T-helper 17 cell (primary cell): ENCODE measurements around the gene TMIGD1. TPM values are rescaled to one million over a fixed set of nuclear protein-coding genes. Genes with fewer than 3 reads are reported as not detected.

Source experiments
- ATAC-seq: fragments of 150-1000 bp; cut with Tn5 transposase; 2 replicates; pipeline ENCODE4 v1.10.0; 2021; ENCODE audit warnings: mild to moderate bottlenecking, moderate library complexity
- DNase-seq, 3 donors: peaks; one replicate each; pipeline versions ENCODE4 v3.0.0 to v3.0.0-alpha.2; 2020 to 2021
- H3K9me3 ChIP-seq: one replicate; pipeline ENCODE4 v1.7.0; 2013; ENCODE audit warnings: low read length, mild to moderate bottlenecking; ENCODE audit not compliant: control insufficient read depth, poor library complexity, severe bottlenecking
- H3K27ac Mint-ChIP-seq: one replicate; pipeline ENCODE4 v1.8.0; 2022; ENCODE audit warnings: mild to moderate bottlenecking, moderate library complexity, mixed read lengths
- H3K27me3 Mint-ChIP-seq: one replicate; pipeline ENCODE4 v1.8.0; 2022; ENCODE audit warnings: mixed read lengths
- H3K36me3 Mint-ChIP-seq: one replicate; pipeline ENCODE4 v1.8.0; 2022; ENCODE audit warnings: low read depth, mixed read lengths
- H3K4me1 Mint-ChIP-seq: one replicate; pipeline ENCODE4 v1.8.0; 2022; ENCODE audit warnings: mild to moderate bottlenecking, mixed read lengths
- H3K4me3 Mint-ChIP-seq: one replicate; pipeline ENCODE4 v1.8.0; 2022; ENCODE audit warnings: mild to moderate bottlenecking, moderate library complexity, mixed read lengths
- total RNA-seq, 4 donors: library from RNA in 2 of 4; stranded (reverse) in 2 of 4; gene quantifications; one replicate each; pipeline ENCODE4 v1.2.3 and lab custom pipeline; 2022 to 2026

The TMIGD1 gene
- total RNA-seq, 2 donors from 2014 or later, result not detected

DNA sequence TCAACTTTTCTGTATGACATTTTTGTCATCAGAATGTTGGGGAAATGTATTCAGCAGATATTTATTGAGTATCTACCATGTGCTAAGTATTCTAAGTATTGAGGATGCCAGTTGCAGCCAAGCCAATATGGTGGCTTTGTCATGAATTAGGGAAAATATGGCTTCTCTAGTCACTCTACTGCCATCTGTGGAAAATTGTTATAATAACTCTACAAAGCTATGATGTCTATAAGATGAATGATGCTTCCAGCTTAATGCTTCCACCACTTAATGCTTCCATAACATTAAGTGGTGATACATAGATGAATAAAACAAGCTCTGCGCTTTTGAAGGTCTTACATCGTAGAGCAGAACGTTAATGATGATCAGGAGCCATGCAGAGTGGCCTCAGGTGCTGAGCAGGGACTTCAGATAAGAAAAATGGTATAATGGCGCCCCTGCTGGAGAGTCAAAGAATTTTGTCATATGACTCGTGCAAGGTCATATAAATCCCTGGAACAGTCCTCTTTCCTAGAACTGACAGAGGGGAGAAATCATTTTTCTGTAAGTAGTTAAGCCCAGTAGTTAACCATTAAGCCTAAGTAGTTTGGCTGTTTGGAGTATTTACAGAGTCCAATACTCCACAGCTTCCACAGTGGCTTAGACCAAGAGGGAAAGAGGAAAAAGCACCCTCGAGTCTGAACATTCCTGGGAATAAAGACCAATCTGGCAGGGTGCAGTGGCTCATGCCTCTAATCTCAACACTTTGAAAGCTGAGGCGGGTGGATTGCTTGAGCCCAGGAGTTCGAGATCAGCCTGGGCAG is 2.7 kb upstream of the TMIGD1 start:
- no peaks in the 10 kb centered on the region for H3K9me3 ChIP-seq
- Mint-ChIP-seq H3K27ac (no peak overlapping the region), H3K36me3 (no peaks in the 10 kb centered on the region), H3K4me3 (no peak overlapping the region), H3K27me3 (no peaks in the 10 kb centered on the region), H3K4me1 (peaks cover 28% of the 10 kb centered on the region)
- ATAC-seq, result peak; percentile 43
- peak; percentile 33 to 54 (median 37) for DNase-seq

DNA sequence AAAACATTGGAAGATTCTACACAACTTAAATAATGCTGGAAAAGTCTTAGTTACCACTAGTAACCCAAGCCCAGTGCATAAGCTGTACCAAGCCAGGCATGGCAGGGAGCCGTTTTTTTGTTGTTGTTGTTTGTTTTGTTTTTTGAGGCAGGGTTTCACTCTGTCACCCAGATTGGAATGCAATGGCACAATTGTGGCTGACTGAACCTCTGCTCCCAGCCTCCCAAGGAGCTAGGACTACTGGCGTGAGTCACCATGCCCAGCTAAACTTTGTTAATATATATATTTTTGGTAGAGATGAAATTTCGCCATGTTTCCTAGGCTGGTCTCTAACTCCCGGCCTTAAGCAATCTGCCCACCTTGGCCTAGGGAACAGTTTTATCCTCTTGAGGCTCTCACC is 564 bp upstream of the TMIGD1 start:
- DNase-seq (no peak), ATAC-seq (no peak)
- H3K4me3 Mint-ChIP-seq, result no peak overlapping the region
- peaks cover 34% of the 10 kb centered on the region for H3K4me1 Mint-ChIP-seq
- H3K9me3 ChIP-seq, result no peaks in the 10 kb centered on the region
- no peaks in the 10 kb centered on the region for H3K27me3 Mint-ChIP-seq
- H3K27ac Mint-ChIP-seq, result peak overlapping the region; percentile 98
- H3K36me3 Mint-ChIP-seq, result no peaks in the 10 kb centered on the region

DNA sequence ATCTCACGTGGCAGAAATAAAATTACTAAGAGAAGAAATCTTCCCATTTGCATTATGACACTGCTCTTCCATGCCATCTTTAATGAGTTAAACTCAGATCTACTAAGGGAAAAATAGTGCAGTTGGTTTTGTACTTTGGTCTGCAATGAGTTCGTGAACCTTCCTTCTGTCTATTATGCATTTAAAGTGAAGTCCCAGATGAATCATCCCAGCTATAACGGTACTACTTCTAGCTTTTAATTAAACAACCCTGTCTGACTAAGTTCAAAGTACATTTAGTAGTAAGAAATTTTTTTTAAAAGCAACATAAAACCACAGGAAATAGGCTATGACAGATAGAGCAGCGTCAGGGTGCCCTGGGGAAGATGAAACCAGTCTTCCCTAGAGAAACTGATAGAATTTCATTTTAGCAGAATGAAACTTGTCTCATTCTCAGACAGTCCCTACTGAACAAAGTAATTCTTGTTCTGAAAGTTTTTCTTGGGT is 1.8 kb downstream of the TMIGD1 start:
- Mint-ChIP-seq H3K27ac (peak overlapping the region; percentile 98), H3K4me3 (peak overlapping the region; percentile 78), H3K4me1 (peaks cover 41% of the 10 kb centered on the region), H3K27me3 (no peaks in the 10 kb centered on the region), H3K36me3 (no peaks in the 10 kb centered on the region)
- DNase-seq (peak in 2 of 3 donors; percentile 29 to 30), ATAC-seq (peak; percentile 93)
- H3K9me3 ChIP-seq, result no peaks in the 10 kb centered on the region

DNA sequence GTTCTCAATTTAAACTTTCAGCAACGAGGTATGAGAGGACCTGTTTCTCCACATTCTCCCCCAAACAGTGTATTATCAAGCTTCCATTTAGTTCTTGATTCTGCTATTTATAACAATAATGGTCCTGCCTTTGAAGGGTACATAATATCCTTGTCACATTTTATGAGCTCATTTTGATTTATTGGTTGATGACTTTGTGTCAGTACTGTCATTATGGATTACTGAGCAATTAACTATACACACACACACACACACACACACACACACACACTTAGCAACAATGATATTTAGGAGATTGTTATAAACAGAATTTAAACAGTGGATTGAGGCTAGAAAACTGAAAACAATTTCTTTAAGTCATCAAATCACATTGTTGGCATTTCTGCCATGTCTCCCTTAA is 7.0 kb downstream of the TMIGD1 start:
- DNase-seq (no peak), ATAC-seq (no peak)
- Mint-ChIP-seq H3K27ac (no peak overlapping the region), H3K4me1 (peaks cover 45% of the 10 kb centered on the region), H3K4me3 (no peak overlapping the region), H3K36me3 (no peaks in the 10 kb centered on the region), H3K27me3 (no peaks in the 10 kb centered on the region)
- no peaks in the 10 kb centered on the region for H3K9me3 ChIP-seq

DNA sequence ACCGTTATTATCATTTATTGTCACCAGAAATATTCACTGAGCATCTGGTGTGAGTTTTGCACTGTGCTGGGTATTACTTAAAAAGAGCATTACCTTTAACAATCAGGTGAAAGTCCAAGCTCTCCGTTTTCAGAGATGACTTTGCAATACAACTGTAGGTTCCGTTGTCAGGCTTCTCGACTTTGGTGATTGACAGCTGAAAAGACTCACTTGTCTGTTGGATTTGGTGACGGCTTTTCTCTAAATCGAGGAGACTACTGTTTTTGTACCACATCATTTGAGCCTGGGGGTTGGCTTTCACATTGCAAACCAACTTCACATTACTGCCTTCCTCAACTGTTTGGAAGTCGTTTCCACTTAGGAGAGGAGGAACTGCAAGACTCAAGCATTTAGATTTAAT is 9.1 kb downstream of the TMIGD1 start:
- no peak for ATAC-seq
- H3K4me3 Mint-ChIP-seq, result no peak overlapping the region
- DNase-seq, result no peak
- H3K9me3 ChIP-seq, result no peaks in the 10 kb centered on the region
- peak overlapping the region; percentile 90 for H3K27ac Mint-ChIP-seq
- H3K27me3 Mint-ChIP-seq, result no peaks in the 10 kb centered on the region
- peaks cover 36% of the 10 kb centered on the region for H3K4me1 Mint-ChIP-seq
- no peaks in the 10 kb centered on the region for H3K36me3 Mint-ChIP-seq

DNA sequence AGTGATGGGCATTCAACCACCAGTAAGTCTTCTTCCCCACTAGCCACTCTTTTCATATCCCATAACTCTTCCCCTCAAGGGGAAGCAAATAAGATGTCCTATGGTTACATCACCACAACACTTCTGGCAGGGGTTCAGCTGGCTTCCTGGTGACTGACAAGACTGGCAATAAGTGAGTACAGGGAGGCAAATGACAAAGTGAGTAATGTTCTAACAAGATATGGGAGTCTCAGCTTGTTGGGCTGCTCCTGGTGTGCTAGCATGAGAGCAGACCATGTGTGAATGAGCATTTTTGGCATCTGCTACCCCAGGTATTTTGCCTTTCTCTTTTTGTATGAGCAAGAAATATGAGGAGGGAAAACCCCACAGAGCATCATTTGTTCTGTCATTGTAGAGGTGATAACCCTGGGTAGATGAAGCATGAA is 9.9 kb downstream of the TMIGD1 start:
- Mint-ChIP-seq H3K36me3 (peaks cover 3% of the 10 kb centered on the region), H3K4me1 (peaks cover 32% of the 10 kb centered on the region), H3K27me3 (no peaks in the 10 kb centered on the region), H3K27ac (peak overlapping the region; percentile 90), H3K4me3 (peak overlapping the region; percentile 82)
- ATAC-seq, result peak; percentile 67
- no peaks in the 10 kb centered on the region for H3K9me3 ChIP-seq
- DNase-seq, result no peak

DNA sequence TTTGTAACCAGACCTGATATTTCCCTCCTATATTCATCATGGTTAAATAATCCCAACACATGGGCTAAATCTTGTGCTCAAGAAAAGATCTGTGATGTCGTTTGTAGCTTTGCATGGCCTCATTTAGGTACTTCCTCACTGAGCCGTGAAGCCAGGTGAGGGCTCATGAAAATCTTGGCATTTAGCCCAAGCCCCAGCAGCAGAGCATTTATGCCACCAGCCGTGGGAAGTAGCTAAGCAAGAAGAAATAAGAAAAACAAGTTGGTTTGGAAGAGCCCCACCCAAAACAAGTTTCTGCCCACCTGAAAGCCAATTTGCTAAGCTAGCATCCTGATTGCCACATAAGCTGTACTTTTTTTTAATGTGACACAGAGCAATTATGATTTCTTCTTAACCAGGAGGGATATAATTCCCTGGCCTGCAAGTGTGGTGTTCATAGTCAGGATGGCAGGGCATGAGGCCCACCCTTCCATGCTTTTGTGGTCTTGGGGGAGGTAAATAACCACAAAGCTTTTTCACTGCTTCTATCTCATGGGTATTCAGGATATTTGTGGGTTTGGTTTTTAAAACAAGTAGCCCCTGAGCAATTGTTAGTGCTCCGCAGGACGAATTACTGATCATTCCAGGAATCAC is 10.5 kb downstream of the TMIGD1 start:
- DNase-seq (peak; percentile 15 to 53 (median 43)), ATAC-seq (peak; percentile 88)
- H3K36me3 Mint-ChIP-seq, result peaks cover 3% of the 10 kb centered on the region
- H3K27ac Mint-ChIP-seq, result peak overlapping the region; percentile 90
- H3K27me3 Mint-ChIP-seq, result no peaks in the 10 kb centered on the region
- H3K9me3 ChIP-seq, result no peaks in the 10 kb centered on the region
- peaks cover 30% of the 10 kb centered on the region for H3K4me1 Mint-ChIP-seq
- peak overlapping the region; percentile 82 for H3K4me3 Mint-ChIP-seq

DNA sequence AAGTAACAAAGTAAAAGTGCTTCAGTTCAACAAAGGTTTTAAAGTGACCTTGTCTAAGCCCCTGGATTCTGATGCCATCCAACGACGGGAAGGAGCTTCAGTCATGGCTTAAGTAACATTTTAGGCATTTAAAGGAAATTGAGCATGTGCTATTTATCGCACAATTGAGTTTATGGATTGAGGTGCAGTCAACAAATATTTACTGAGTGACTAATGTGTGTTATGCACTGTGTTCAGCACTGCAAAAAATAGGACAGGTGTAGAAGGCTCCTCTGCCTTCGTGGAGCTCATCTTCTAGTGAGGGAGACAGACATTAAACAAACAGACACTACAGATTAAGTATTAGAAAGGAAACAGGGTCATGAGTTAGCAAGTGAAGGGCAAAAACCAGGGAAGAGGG is 12.5 kb downstream of the TMIGD1 start:
- ATAC-seq (no peak), DNase-seq (no peak)
- Mint-ChIP-seq H3K27ac (no peak overlapping the region), H3K36me3 (peaks cover 3% of the 10 kb centered on the region), H3K4me3 (no peak overlapping the region), H3K4me1 (peaks cover 35% of the 10 kb centered on the region), H3K27me3 (no peaks in the 10 kb centered on the region)
- no peaks in the 10 kb centered on the region for H3K9me3 ChIP-seq

DNA sequence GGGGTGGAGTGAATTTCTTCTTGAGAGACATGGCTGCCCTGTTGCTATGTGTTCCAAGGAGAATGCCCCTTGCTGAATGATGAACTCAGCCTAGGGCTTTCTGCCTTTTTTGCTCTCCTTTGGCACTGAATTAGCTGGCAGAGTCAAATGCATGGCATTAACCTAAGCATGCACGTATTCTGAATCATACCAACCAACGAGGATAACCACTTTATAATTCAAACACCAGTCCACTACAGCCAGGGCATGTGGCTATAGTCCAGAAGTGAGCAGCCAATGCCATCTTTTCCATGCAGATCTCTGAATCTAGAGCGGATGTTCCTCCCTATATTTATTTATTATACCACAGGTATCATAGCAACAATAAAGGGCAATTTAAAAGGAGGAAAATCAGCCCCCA is 15.7 kb downstream of the TMIGD1 start:
- H3K36me3 Mint-ChIP-seq, result peaks cover 3% of the 10 kb centered on the region
- H3K4me1 Mint-ChIP-seq, result peaks cover 19% of the 10 kb centered on the region
- DNase-seq, result no peak
- no peaks in the 10 kb centered on the region for H3K27me3 Mint-ChIP-seq
- ATAC-seq, result no peak
- H3K9me3 ChIP-seq, result no peaks in the 10 kb centered on the region
- H3K4me3 Mint-ChIP-seq, result no peak overlapping the region
- no peak overlapping the region for H3K27ac Mint-ChIP-seq

DNA sequence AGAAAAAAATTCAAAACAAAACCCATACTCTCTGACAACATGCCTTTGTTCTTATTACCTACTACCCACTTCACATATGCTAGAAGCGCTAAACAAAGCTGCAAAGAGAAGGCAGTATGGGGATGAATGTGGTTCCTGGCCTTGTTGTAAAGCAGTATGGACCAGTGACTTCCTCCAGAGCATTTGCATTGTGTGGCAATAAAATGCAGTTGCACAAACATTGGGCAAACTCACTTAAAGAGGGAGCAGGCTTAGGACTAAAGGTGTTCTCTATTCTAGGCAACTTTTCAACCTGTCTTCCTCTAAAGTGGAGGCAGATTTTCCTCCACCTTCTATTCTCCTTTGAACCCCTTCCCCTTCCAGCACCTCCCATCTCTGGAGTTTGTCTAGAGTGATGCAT is 17.1 kb downstream of the TMIGD1 start:
- H3K36me3 Mint-ChIP-seq, result peaks cover 3% of the 10 kb centered on the region
- no peaks in the 10 kb centered on the region for H3K9me3 ChIP-seq
- no peaks in the 10 kb centered on the region for H3K27me3 Mint-ChIP-seq
- DNase-seq (no peak), ATAC-seq (no peak)
- no peak overlapping the region for H3K27ac Mint-ChIP-seq
- peaks cover 18% of the 10 kb centered on the region for H3K4me1 Mint-ChIP-seq
- H3K4me3 Mint-ChIP-seq, result no peak overlapping the region

DNA sequence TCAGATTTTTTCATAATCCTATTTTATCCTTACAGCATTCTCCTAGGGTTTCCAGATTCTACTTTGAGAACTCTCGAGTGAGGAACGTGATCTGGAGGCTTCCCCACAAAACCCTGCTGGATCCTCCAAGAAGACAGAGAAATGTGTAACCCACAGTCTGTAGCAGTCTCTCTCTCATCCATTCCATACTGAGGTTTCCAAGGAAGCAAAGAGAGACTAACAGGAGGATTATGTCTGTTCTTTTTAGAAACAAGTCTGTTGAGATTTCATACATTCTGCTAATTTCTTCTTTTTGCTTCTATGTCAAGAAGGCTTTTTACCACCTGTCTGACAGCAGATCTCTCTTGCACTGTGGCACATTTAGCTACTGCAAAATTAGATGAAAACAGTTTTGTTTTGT is 18.8 kb downstream of the TMIGD1 start:
- H3K36me3 Mint-ChIP-seq, result peaks cover 3% of the 10 kb centered on the region
- H3K27ac Mint-ChIP-seq, result no peak overlapping the region
- peak overlapping the region; percentile 39 for H3K4me3 Mint-ChIP-seq
- ATAC-seq (no peak), DNase-seq (no peak)
- peaks cover 15% of the 10 kb centered on the region for H3K4me1 Mint-ChIP-seq
- no peaks in the 10 kb centered on the region for H3K27me3 Mint-ChIP-seq
- H3K9me3 ChIP-seq, result no peaks in the 10 kb centered on the region

DNA sequence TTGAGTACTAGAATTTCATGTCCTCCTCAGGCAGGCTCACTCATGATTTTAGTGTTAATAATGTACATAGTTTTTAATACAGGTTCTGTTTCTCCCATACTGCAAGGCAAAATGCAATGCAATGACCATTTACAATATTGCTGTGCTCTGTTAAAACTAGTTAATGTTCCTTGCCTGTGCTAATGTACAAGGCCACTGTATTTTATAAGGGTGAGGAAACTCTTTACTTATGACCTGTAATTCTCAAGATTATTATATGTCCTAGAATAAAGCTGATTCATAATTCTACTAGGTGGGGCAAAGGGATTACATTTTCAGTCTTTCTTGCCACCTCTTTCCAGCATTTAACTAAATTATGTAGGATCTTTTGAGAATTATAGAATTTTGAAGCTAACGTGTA is 19.4 kb downstream of the TMIGD1 start:
- no peak for ATAC-seq
- Mint-ChIP-seq H3K4me1 (peaks cover 15% of the 10 kb centered on the region), H3K27ac (no peak overlapping the region), H3K36me3 (peaks cover 1% of the 10 kb centered on the region), H3K27me3 (no peaks in the 10 kb centered on the region), H3K4me3 (no peak overlapping the region)
- H3K9me3 ChIP-seq, result no peaks in the 10 kb centered on the region
- no peak for DNase-seq

DNA sequence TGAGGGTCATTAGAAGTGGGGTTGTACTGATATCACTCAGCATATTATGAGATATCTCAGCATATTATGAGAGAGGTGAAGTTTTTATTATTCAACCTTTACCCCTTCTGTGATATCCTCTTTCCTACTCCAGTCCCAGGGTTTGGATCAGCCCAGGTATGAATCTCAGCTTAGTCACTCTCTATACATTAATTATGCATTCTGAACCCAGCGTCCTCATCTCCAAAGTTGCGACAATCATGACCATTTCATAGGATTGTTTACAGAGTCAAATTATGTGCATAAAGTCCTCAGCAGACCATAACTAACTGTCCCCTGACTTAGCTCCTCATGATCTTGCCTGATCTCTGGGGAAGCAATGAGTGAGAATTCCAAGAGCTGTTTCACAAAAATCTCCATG is 21.6 kb downstream of the TMIGD1 start:
- Mint-ChIP-seq H3K27ac (no peak overlapping the region), H3K4me1 (peaks cover 12% of the 10 kb centered on the region), H3K4me3 (no peak overlapping the region), H3K27me3 (no peaks in the 10 kb centered on the region), H3K36me3 (no peaks in the 10 kb centered on the region)
- H3K9me3 ChIP-seq, result no peaks in the 10 kb centered on the region
- no peak for ATAC-seq
- no peak for DNase-seq
